ENCODE results near the gene BTD.

GRCh38 chr3:15591928-15592327 is 9.6 kb upstream of the BTD start:
- TF ChIP-seq CTCF (conservative IDR thresholded peaks at IDR 0.05 in 1 of 2, IDR thresholded peaks at IDR 0.05 in 1 of 2; ENCODE audit: low read depth in 1 of 2, low read length in 2 of 2): no peak
- no peak for TF ChIP-seq EZH2 (IDR thresholded peaks at IDR 0.05; ENCODE audit: low read length, missing control alignments)
